BJ (cell line): ENCODE data around the gene HDAC6. TPM values are rescaled to one million over a fixed set of nuclear protein-coding genes. Genes with fewer than 3 reads are reported as not detected.

Experiments used
- CTCF ChIA-PET: fragments of 350-600 bp; formaldehyde crosslinking; extraction: SDS; loops from one replicate; lab custom pipeline; 2021; ENCODE audit warnings: antibody characterized with exemption, inconsistent platforms; lab: Yijun Ruan, JAX
- POLR2A ChIA-PET: fragments of 300-600 bp; sonication (Branson Sonifier 250); formaldehyde crosslinking; extraction: SDS; loops from one replicate; lab custom pipeline; 2021; ENCODE audit warnings: antibody characterized with exemption; lab: Charles Lee
- DNase-seq: peaks from one replicate; pipeline ENCODE4 v3.0.0-alpha.2; 2011; ENCODE audit warnings: low read depth
- H3K27me3 ChIP-seq: 2 replicates; pipeline ENCODE4 v1.6.0; 2011; ENCODE audit warnings: low read length; ENCODE audit not compliant: control insufficient read depth, insufficient read depth
- H3K36me3 ChIP-seq: 2 replicates; pipeline ENCODE4 v1.5.1; 2011; ENCODE audit warnings: low read length; ENCODE audit not compliant: control insufficient read depth, insufficient read depth
- H3K4me3 ChIP-seq: 2 replicates; pipeline ENCODE4 v1.5.1; 2011; ENCODE audit warnings: low read depth, mild to moderate bottlenecking, control low read depth, low read length
- polyA plus RNA-seq: library from polyadenylated mRNA; depleted of rRNA; stranded (reverse); fragments of >200 nt; gene quantifications from 2 replicates; pipeline ENCODE4 v1.2.3, GENCODE V29; 2011
- TF ChIP-seq, protein P1 (sequence below): IDR thresholded peaks from 2 replicates; pipeline ENCODE4 v1.5.1; 2011; ENCODE audit warnings: low read depth, mild to moderate bottlenecking, control low read depth, inconsistent platforms, low read length, moderate library complexity; ENCODE audit not compliant: insufficient read depth

The HDAC6 gene
- polyA plus RNA-seq, 1 experiment: 32.1 TPM

DNA sequence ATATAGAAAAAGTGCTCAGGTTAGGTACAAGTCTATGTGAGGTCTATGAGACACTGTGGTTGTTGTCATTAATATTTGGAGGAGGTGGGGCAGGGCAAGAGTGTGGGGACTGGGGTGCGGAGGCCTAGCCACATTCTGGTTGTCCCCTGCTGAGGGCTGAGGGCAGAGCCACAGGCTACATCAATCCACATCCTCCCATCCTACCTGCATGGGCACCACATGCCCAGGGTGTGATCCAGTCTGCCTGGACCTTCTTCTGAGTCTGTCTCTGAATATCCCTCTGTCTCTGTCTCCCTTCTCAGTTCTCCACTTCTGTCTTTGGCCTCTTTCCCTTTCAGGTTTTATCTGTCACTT lies 16.7 kb upstream of the HDAC6 start:
- POLR2A ChIA-PET: interaction anchor here (0.6 kb wide), 1 partner anchor 81 kb away, joined by 11 read pairs; no protein-coding TSS in a partner anchor
- no peak overlapping the region for H3K4me3 ChIP-seq
- H3K27me3 ChIP-seq: no peaks in the 10 kb centered on the region
- TF ChIP-seq, protein P1, sequence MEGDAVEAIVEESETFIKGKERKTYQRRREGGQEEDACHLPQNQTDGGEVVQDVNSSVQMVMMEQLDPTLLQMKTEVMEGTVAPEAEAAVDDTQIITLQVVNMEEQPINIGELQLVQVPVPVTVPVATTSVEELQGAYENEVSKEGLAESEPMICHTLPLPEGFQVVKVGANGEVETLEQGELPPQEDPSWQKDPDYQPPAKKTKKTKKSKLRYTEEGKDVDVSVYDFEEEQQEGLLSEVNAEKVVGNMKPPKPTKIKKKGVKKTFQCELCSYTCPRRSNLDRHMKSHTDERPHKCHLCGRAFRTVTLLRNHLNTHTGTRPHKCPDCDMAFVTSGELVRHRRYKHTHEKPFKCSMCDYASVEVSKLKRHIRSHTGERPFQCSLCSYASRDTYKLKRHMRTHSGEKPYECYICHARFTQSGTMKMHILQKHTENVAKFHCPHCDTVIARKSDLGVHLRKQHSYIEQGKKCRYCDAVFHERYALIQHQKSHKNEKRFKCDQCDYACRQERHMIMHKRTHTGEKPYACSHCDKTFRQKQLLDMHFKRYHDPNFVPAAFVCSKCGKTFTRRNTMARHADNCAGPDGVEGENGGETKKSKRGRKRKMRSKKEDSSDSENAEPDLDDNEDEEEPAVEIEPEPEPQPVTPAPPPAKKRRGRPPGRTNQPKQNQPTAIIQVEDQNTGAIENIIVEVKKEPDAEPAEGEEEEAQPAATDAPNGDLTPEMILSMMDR: no peak
- CTCF ChIA-PET: no interaction called here
- H3K36me3 ChIP-seq: no peaks in the 10 kb centered on the region
- DNase-seq: no peak

DNA sequence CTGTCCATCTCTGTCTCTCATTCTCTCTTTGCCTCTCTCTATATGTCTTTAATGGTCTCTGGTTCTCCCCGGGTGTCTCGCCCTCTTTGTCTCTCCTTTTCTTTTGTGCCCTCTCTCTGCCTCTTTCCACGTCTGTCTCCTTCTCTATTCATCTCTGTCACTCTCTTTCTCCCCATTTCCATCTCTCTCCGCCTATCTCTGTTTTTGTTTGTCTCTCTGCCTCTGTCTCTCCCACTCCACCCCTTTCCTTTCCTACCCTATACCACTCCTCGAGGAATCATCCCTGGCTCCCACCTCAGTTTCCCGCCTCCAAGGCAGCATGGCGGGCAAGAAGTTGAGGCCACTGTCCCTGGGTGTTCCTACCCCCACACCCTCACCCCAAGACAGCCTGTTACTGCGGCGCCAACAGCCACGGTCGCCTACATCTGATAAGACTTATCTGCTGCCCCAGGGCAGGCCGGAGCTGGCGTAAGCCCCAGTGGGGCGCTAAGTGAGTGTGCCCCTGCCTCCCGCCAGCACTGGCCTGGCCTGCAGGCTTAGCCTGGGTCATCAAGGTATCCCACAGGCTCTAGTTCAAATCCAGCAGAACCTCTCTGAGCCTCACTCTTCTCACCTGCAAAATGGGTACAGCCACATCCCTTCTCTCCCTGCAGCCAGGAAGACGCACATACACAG lies 16.2 kb upstream of the HDAC6 start:
- DNase-seq: no peak
- Histone ChIP-seq H3K36me3 (no peaks in the 10 kb centered on the region), H3K4me3 (no peak overlapping the region), H3K27me3 (no peaks in the 10 kb centered on the region)
- POLR2A ChIA-PET: no interaction called here
- CTCF ChIA-PET: no interaction called here
- TF ChIP-seq, protein P1: no peak

DNA sequence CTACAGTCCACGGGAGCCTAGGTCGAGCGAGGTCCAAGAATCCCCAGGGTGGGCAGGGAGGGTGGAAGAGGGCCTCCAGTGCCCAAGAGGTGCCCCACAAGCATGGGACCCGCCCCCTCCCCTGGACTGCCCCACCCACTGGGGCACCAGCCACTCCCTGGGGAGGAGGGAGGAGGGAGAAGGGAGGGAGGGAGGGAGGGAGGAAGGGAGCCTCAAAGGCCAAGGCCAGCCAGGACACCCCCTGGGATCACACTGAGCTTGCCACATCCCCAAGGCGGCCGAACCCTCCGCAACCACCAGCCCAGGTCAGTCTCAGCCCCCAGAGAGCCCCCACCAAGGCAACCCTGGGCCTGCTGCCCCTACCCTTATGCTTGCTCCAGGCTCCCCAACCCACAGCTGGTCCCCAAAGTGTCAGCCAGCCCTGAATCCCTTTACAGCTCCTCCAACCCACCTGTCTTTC lies 15.5 kb upstream of the HDAC6 start, which contains the start of gene GATA1:
TSS of gene GATA1 (plus strand) at position 250 of the 460 bp plus-strand sequence. CDS start 4,520 bp downstream, outside the sequence.
- H3K36me3 ChIP-seq: no peaks in the 10 kb centered on the region
- no peaks in the 10 kb centered on the region for H3K27me3 ChIP-seq
- no peak within 1 kb of the TSS for H3K4me3 ChIP-seq
- TF ChIP-seq, protein P1: no peak
- ChIA-PET CTCF (no interaction called here), POLR2A (no interaction called here)
- DNase-seq: no peak

DNA sequence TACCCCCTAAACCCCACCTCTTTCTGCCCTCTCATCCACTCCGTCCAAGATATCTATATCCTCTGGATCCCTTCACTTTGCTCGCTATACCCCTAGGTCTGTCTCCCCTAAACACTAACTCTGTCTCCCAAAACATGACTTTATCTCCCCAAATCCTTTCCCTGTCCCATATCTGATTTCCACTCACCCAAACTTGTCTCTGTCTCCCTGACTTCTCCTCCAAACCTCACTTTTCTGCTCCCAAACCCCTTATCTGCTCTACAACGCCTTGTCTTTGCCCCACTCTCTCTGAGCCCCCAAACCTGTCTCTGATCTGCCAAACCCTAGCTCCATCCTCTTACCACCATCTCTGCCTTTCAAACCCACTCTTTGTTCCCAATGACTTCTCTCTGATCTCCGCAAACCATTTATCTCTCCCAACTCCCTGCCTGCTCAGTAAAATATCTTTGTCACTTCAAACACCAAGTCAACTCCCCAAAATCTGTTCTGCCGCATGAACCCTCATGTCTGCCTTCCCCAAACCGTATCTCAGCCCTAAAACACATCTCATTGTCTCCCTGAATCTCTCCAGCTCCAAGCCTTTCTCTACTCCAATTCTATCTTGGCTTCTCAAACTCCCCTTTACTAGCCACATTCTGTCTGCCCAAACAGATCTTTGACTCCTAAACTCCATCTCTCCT lies 14.9 kb upstream of the HDAC6 start:
- CTCF ChIA-PET: no interaction called here
- Histone ChIP-seq H3K27me3 (no peaks in the 10 kb centered on the region), H3K4me3 (no peak overlapping the region), H3K36me3 (no peaks in the 10 kb centered on the region)
- POLR2A ChIA-PET: no interaction called here
- TF ChIP-seq, protein P1: no peak
- no peak for DNase-seq

DNA sequence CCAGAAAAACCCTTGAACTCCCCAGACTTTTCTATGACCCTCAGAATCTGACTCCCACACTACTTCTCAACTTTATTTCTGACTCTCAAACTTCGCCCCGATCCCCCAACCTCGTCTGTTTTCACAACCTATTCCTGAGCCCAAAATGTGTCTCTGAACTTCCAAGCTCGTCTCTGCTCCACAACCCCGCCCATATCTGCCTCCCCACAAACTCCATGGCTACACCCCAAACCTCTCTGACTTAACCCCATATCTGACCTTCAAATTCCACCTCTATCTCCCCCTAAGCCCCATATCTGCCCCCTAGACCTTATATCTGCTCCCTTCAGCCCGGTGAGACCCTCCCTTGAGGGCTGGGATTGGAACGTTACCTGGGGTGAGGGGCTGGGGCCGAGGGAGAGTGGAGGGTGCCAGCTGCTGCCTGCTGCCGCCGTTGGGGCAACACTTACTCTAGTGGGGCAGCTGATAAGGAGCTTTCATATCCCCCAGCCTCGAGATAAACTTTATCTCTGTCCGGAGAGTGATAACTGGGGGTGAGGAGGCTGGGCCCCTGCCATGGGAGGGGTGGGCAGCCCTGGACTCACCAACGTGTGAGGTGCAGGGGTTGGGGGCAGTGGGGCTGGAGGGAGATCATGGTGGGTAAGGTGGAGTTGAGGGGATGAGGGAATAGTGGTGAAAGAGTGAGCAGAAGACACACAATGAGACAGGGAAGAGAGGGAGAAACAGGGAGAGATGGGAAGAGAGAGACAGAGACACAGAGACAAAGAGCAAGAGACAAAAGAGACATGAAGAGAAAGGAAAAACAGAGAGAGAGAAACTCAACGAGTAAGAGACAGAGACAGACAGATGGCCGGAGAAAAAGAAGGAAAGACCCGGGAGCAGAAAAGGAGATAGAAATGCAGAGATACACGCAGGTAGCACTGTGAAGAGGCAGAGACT lies 14.1 kb upstream of the HDAC6 start:
- DNase-seq: no peak
- Histone ChIP-seq H3K36me3 (no peaks in the 10 kb centered on the region), H3K4me3 (no peak overlapping the region), H3K27me3 (no peaks in the 10 kb centered on the region)
- ChIA-PET CTCF (no interaction called here), POLR2A (no interaction called here)
- TF ChIP-seq, protein P1: no peak
